ENCODE measurements around the gene NCK2. TPM values are rescaled to one million over a fixed set of nuclear protein-coding genes. Genes with fewer than 3 reads are reported as not detected.

Gene NCK2
- total RNA-seq, 1 experiment from 2014 or later, result 75.4 TPM

DNA sequence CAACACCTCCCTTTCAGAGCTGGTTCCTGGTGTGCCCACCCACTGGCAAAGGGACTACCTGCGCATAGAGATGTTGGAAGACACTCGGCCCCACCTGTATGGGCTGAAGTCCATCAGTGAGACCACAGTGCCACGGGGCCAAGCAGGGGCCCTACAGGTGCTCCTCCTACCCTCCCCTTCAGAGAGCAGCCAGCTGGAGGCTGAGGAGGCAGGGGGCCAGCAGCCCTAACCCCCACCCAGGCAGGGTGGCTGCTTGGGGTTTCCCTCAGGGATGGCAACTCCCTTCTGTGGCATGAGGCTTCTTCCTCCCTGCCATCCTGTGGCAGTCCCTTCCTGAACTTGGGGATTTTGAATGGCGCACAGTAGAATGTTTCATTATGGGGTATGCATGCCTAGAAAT, 125.3 kb downstream of the NCK2 start:
- no peaks in the 10 kb centered on the region for H3K36me3 Mint-ChIP-seq
- H3K4me1 Mint-ChIP-seq, result peaks cover 32% of the 10 kb centered on the region
- H3K9me3 Mint-ChIP-seq, result no peaks in the 10 kb centered on the region
- DNase-seq (ENCODE audit: low spot score) (no peak), ATAC-seq (no peak)
- CTCF ChIA-PET, result no interaction called here
- POLR2A ChIA-PET, result no interaction called here
- no peak overlapping the region for H3K4me3 Mint-ChIP-seq
- H3K27me3 Mint-ChIP-seq (ENCODE audit: low read depth), result no peaks in the 10 kb centered on the region
- H3K27ac Mint-ChIP-seq, result no peak overlapping the region
- TF ChIP-seq HMGA2 (CRISPR knock-in tag; IDR thresholded peaks at IDR 0.05), result no peak
- TF ChIP-seq, protein P1, sequence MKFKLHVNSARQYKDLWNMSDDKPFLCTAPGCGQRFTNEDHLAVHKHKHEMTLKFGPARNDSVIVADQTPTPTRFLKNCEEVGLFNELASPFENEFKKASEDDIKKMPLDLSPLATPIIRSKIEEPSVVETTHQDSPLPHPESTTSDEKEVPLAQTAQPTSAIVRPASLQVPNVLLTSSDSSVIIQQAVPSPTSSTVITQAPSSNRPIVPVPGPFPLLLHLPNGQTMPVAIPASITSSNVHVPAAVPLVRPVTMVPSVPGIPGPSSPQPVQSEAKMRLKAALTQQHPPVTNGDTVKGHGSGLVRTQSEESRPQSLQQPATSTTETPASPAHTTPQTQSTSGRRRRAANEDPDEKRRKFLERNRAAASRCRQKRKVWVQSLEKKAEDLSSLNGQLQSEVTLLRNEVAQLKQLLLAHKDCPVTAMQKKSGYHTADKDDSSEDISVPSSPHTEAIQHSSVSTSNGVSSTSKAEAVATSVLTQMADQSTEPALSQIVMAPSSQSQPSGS (CRISPR knock-in tag; IDR thresholded peaks at IDR 0.05; ENCODE audit: borderline replicate concordance, low read depth), result no peak
- TF ChIP-seq, protein P2, sequence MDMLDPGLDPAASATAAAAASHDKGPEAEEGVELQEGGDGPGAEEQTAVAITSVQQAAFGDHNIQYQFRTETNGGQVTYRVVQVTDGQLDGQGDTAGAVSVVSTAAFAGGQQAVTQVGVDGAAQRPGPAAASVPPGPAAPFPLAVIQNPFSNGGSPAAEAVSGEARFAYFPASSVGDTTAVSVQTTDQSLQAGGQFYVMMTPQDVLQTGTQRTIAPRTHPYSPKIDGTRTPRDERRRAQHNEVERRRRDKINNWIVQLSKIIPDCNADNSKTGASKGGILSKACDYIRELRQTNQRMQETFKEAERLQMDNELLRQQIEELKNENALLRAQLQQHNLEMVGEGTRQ (CRISPR knock-in tag; IDR thresholded peaks at IDR 0.05), result no peak
- TF ChIP-seq TEAD1 (CRISPR knock-in tag; IDR thresholded peaks at IDR 0.05), result no peak
- TF ChIP-seq ATF1 (CRISPR knock-in tag; IDR thresholded peaks at IDR 0.05), result no peak
- TF ChIP-seq, protein P3, sequence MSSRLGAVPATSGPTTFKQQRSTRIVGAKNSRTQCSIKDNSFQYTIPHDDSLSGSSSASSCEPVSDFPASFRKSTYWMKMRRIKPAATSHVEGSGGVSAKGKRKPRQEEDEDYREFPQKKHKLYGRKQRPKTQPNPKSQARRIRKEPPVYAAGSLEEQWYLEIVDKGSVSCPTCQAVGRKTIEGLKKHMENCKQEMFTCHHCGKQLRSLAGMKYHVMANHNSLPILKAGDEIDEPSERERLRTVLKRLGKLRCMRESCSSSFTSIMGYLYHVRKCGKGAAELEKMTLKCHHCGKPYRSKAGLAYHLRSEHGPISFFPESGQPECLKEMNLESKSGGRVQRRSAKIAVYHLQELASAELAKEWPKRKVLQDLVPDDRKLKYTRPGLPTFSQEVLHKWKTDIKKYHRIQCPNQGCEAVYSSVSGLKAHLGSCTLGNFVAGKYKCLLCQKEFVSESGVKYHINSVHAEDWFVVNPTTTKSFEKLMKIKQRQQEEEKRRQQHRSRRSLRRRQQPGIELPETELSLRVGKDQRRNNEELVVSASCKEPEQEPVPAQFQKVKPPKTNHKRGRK (CRISPR knock-in tag; IDR thresholded peaks at IDR 0.05; ENCODE audit: borderline replicate concordance), result no peak
- TF ChIP-seq, protein P4, sequence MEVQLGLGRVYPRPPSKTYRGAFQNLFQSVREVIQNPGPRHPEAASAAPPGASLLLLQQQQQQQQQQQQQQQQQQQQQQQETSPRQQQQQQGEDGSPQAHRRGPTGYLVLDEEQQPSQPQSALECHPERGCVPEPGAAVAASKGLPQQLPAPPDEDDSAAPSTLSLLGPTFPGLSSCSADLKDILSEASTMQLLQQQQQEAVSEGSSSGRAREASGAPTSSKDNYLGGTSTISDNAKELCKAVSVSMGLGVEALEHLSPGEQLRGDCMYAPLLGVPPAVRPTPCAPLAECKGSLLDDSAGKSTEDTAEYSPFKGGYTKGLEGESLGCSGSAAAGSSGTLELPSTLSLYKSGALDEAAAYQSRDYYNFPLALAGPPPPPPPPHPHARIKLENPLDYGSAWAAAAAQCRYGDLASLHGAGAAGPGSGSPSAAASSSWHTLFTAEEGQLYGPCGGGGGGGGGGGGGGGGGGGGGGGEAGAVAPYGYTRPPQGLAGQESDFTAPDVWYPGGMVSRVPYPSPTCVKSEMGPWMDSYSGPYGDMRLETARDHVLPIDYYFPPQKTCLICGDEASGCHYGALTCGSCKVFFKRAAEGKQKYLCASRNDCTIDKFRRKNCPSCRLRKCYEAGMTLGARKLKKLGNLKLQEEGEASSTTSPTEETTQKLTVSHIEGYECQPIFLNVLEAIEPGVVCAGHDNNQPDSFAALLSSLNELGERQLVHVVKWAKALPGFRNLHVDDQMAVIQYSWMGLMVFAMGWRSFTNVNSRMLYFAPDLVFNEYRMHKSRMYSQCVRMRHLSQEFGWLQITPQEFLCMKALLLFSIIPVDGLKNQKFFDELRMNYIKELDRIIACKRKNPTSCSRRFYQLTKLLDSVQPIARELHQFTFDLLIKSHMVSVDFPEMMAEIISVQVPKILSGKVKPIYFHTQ (CRISPR knock-in tag; IDR thresholded peaks at IDR 0.05), result no peak
- TF ChIP-seq, protein P5, sequence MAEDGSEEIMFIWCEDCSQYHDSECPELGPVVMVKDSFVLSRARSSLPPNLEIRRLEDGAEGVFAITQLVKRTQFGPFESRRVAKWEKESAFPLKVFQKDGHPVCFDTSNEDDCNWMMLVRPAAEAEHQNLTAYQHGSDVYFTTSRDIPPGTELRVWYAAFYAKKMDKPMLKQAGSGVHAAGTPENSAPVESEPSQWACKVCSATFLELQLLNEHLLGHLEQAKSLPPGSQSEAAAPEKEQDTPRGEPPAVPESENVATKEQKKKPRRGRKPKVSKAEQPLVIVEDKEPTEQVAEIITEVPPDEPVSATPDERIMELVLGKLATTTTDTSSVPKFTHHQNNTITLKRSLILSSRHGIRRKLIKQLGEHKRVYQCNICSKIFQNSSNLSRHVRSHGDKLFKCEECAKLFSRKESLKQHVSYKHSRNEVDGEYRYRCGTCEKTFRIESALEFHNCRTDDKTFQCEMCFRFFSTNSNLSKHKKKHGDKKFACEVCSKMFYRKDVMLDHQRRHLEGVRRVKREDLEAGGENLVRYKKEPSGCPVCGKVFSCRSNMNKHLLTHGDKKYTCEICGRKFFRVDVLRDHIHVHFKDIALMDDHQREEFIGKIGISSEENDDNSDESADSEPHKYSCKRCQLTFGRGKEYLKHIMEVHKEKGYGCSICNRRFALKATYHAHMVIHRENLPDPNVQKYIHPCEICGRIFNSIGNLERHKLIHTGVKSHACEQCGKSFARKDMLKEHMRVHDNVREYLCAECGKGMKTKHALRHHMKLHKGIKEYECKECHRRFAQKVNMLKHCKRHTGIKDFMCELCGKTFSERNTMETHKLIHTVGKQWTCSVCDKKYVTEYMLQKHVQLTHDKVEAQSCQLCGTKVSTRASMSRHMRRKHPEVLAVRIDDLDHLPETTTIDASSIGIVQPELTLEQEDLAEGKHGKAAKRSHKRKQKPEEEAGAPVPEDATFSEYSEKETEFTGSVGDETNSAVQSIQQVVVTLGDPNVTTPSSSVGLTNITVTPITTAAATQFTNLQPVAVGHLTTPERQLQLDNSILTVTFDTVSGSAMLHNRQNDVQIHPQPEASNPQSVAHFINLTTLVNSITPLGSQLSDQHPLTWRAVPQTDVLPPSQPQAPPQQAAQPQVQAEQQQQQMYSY (CRISPR knock-in tag; IDR thresholded peaks at IDR 0.05), result no peak
- TF ChIP-seq, protein P6, sequence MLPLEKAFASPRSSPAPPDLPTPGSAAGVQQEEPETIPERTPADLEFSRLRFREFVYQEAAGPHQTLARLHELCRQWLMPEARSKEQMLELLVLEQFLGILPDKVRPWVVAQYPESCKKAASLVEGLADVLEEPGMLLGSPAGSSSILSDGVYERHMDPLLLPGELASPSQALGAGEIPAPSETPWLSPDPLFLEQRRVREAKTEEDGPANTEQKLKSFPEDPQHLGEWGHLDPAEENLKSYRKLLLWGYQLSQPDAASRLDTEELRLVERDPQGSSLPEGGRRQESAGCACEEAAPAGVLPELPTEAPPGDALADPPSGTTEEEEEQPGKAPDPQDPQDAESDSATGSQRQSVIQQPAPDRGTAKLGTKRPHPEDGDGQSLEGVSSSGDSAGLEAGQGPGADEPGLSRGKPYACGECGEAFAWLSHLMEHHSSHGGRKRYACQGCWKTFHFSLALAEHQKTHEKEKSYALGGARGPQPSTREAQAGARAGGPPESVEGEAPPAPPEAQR (CRISPR knock-in tag; IDR thresholded peaks at IDR 0.05), result no peak
- no peak for TF ChIP-seq ZNF423 (CRISPR knock-in tag; IDR thresholded peaks at IDR 0.05)
- TF ChIP-seq, protein P7, sequence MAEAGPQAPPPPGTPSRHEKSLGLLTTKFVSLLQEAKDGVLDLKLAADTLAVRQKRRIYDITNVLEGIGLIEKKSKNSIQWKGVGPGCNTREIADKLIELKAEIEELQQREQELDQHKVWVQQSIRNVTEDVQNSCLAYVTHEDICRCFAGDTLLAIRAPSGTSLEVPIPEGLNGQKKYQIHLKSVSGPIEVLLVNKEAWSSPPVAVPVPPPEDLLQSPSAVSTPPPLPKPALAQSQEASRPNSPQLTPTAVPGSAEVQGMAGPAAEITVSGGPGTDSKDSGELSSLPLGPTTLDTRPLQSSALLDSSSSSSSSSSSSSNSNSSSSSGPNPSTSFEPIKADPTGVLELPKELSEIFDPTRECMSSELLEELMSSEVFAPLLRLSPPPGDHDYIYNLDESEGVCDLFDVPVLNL (CRISPR knock-in tag; IDR thresholded peaks at IDR 0.05; ENCODE audit: borderline replicate concordance, low read depth), result no peak
- no peak for TF ChIP-seq TP53 (CRISPR knock-in tag; IDR thresholded peaks at IDR 0.05)
- TF ChIP-seq SOX15 (CRISPR knock-in tag; IDR thresholded peaks at IDR 0.05), result no peak
- TF ChIP-seq MYBL2 (CRISPR knock-in tag; IDR thresholded peaks at IDR 0.05), result no peak
- no peak for TF ChIP-seq ETV6 (CRISPR knock-in tag; IDR thresholded peaks at IDR 0.05)
- TF ChIP-seq EMX1 (CRISPR knock-in tag; IDR thresholded peaks at IDR 0.05), result no peak
- TF ChIP-seq NFYB (CRISPR knock-in tag; conservative IDR thresholded peaks at IDR 0.05; ENCODE audit: low read depth), result no peak

Data from WTC11 (cell line).